ENCODE measurements around the gene OLFM2.

- TF ChIP-seq CTCF (IDR thresholded peaks at IDR 0.05; ENCODE audit: poor library complexity, severe bottlenecking) (no peak), EZH2 (IDR thresholded peaks at IDR 0.05; ENCODE audit: borderline replicate concordance, insufficient read depth, low read length, poor library complexity, severe bottlenecking) (no peak), POLR2AphosphoS5 (IDR thresholded peaks at IDR 0.05) (no peak), EP300 (conservative IDR thresholded peaks at IDR 0.05; ENCODE audit: poor library complexity, severe bottlenecking) (no peak)
- TF ChIP-seq, protein P1, sequence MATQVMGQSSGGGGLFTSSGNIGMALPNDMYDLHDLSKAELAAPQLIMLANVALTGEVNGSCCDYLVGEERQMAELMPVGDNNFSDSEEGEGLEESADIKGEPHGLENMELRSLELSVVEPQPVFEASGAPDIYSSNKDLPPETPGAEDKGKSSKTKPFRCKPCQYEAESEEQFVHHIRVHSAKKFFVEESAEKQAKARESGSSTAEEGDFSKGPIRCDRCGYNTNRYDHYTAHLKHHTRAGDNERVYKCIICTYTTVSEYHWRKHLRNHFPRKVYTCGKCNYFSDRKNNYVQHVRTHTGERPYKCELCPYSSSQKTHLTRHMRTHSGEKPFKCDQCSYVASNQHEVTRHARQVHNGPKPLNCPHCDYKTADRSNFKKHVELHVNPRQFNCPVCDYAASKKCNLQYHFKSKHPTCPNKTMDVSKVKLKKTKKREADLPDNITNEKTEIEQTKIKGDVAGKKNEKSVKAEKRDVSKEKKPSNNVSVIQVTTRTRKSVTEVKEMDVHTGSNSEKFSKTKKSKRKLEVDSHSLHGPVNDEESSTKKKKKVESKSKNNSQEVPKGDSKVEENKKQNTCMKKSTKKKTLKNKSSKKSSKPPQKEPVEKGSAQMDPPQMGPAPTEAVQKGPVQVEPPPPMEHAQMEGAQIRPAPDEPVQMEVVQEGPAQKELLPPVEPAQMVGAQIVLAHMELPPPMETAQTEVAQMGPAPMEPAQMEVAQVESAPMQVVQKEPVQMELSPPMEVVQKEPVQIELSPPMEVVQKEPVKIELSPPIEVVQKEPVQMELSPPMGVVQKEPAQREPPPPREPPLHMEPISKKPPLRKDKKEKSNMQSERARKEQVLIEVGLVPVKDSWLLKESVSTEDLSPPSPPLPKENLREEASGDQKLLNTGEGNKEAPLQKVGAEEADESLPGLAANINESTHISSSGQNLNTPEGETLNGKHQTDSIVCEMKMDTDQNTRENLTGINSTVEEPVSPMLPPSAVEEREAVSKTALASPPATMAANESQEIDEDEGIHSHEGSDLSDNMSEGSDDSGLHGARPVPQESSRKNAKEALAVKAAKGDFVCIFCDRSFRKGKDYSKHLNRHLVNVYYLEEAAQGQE (IDR thresholded peaks at IDR 0.05; ENCODE audit: borderline replicate concordance) = no peak
Observed at GRCh38 chr19:9958379-9958821, 22.1 kb upstream of the OLFM2 start.
